WERI-Rb-1 (cell line): Measurements from ENCODE around the gene PCDHB4.
A peak's percentile ranks its signal among the peaks of the same experiment; 100 is the strongest.

ENCODE experiments used
- DNase-seq: peaks from one replicate; pipeline ENCODE4 v3.0.0-alpha.2; 2020
- H3K27ac ChIP-seq: fragments of 250-450 bp; sonication (Bioruptor Pico); 2 replicates; pipeline ENCODE4 v1.5.1; 2020; ENCODE audit warnings: mild to moderate bottlenecking, moderate library complexity
- H3K27me3 ChIP-seq: fragments of 250-450 bp; sonication (Bioruptor Pico); 2 replicates; pipeline ENCODE4 v1.5.1; 2021; ENCODE audit warnings: mild to moderate bottlenecking, low read depth, moderate library complexity; ENCODE audit not compliant: insufficient read depth, severe bottlenecking
- H3K36me3 ChIP-seq: fragments of 250-450 bp; sonication (Bioruptor Pico); 2 replicates; pipeline ENCODE4 v1.5.1; 2020; ENCODE audit warnings: mild to moderate bottlenecking, moderate library complexity
- H3K4me3 ChIP-seq: 2 replicates; pipeline ENCODE4 v1.5.1; 2011; ENCODE audit warnings: low read depth, mild to moderate bottlenecking, control low read depth, low read length
- H3K9me3 ChIP-seq: fragments of 250-450 bp; sonication (Bioruptor Pico); 2 replicates; pipeline ENCODE4 v1.5.1; 2021; ENCODE audit warnings: mild to moderate bottlenecking, moderate library complexity; ENCODE audit not compliant: severe bottlenecking
- CTCF ChIP-seq: IDR thresholded peaks from 2 replicates; pipeline ENCODE4 v1.5.1; 2011; ENCODE audit warnings: low read depth, mild to moderate bottlenecking, control low read depth, inconsistent platforms, low read length

PCDHB4 gene

GRCh38 chr5:141121563-141121962 lies at the start of gene PCDHB4:
Gene PCDHB4 (plus strand): TSS chr5:141121818. CDS start chr5:141121999, 181 bp downstream.
- TF ChIP-seq CTCF = no peak
- Histone ChIP-seq H3K4me3 (no peak within 1 kb of the TSS), H3K9me3 (no peaks in the 10 kb centered on the region), H3K27me3 (no peaks in the 10 kb centered on the region), H3K36me3 (no peaks in the 10 kb centered on the region), H3K27ac (no peak within 1 kb of the TSS)
- no peak for DNase-seq

- no peak overlapping the region for H3K27ac ChIP-seq
These were observed 43.8 kb upstream of the PCDHB4 start for GRCh38 chr5:141077826-141078225.

GRCh38 chr5:141082228-141082627 lies 39.4 kb upstream of the PCDHB4 start:
- H3K27me3 ChIP-seq = no peaks in the 10 kb centered on the region
- no peak for TF ChIP-seq CTCF
- H3K9me3 ChIP-seq = peaks cover 4% of the 10 kb centered on the region
- H3K27ac ChIP-seq = no peak overlapping the region
- no peaks in the 10 kb centered on the region for H3K36me3 ChIP-seq
- H3K4me3 ChIP-seq = no peak overlapping the region
- no peak for DNase-seq

More at GRCh38 chr5:141077826-141078225, 43.8 kb upstream of the PCDHB4 start:
- Histone ChIP-seq H3K9me3 (no peaks in the 10 kb centered on the region), H3K27me3 (no peaks in the 10 kb centered on the region), H3K4me3 (no peak overlapping the region), H3K36me3 (no peaks in the 10 kb centered on the region)
- no peak for DNase-seq
- TF ChIP-seq CTCF = no peak

- Histone ChIP-seq H3K4me3 (peak overlapping the region; percentile 52), H3K9me3 (peaks cover 4% of the 10 kb centered on the region), H3K27me3 (no peaks in the 10 kb centered on the region), H3K27ac (no peak overlapping the region; the same call in 1 of the 2 replicates), H3K36me3 (no peaks in the 10 kb centered on the region)
- DNase-seq = peak; percentile 43
- peak; percentile 47 for TF ChIP-seq CTCF
These were observed 37.1 kb upstream of the PCDHB4 start for GRCh38 chr5:141084487-141084989.

- DNase-seq = peak; percentile 83
- peak within 1 kb of the TSS; percentile 82 for H3K27ac ChIP-seq
These were observed 26.9 kb upstream of the PCDHB4 start, which contains the start of gene PCDHB2 for GRCh38 chr5:141094481-141095262. Gene PCDHB2 (plus strand): TSS chr5:141094615. CDS start chr5:141094791, 176 bp downstream.

More at GRCh38 chr5:141094481-141095262, 26.9 kb upstream of the PCDHB4 start, which contains the start of gene PCDHB2:
- Histone ChIP-seq H3K9me3 (peaks cover 7% of the 10 kb centered on the region), H3K36me3 (peaks cover 11% of the 10 kb centered on the region), H3K4me3 (peak within 1 kb of the TSS; percentile 74), H3K27me3 (no peaks in the 10 kb centered on the region)
- TF ChIP-seq CTCF = peak; percentile 65; the same call in 1 of the 2 replicates
